CD4-positive, alpha-beta T cell treated with Interleukin-10 for 1 hour (primary cell): ENCODE results near the gene ACKR3.

Experiments
- DNase-seq: peaks from one replicate; pipeline ENCODE4 v3.0.0-alpha.2; 2020

The ACKR3 gene

GRCh38 chr2:236550290-236550689, 19.3 kb upstream of the ACKR3 start:
- no peak for DNase-seq

GRCh38 chr2:236550701-236551465, 18.7 kb upstream of the ACKR3 start:
- no peak for DNase-seq

- no peak for DNase-seq
Measured at GRCh38 chr2:236551471-236552211, 18.0 kb upstream of the ACKR3 start.

- DNase-seq: no peak
Measured at GRCh38 chr2:236552212-236552542, 17.4 kb upstream of the ACKR3 start.

- DNase-seq: no peak
Measured at GRCh38 chr2:236552581-236553363, 16.9 kb upstream of the ACKR3 start.

- no peak for DNase-seq
Measured at GRCh38 chr2:236553522-236553921, 16.1 kb upstream of the ACKR3 start.

- no peak for DNase-seq
Measured at GRCh38 chr2:236554629-236555282, 14.9 kb upstream of the ACKR3 start.

- no peak for DNase-seq
Measured at GRCh38 chr2:236555481-236555880, 14.1 kb upstream of the ACKR3 start.

GRCh38 chr2:236557306-236558030, 12.2 kb upstream of the ACKR3 start:
- no peak for DNase-seq

- DNase-seq: no peak
Measured at GRCh38 chr2:236558036-236558435, 11.6 kb upstream of the ACKR3 start.

- no peak for DNase-seq
Measured at GRCh38 chr2:236558993-236559978, 10.3 kb upstream of the ACKR3 start.

- DNase-seq: no peak
Measured at GRCh38 chr2:236561874-236562273, 7.8 kb upstream of the ACKR3 start.

GRCh38 chr2:236562434-236562833, 7.2 kb upstream of the ACKR3 start:
- DNase-seq: no peak

GRCh38 chr2:236563953-236564352, 5.7 kb upstream of the ACKR3 start:
- no peak for DNase-seq

GRCh38 chr2:236565212-236565611, 4.4 kb upstream of the ACKR3 start:
- no peak for DNase-seq

GRCh38 chr2:236565879-236566402, 3.7 kb upstream of the ACKR3 start:
- no peak for DNase-seq

GRCh38 chr2:236566596-236566995, 3.0 kb upstream of the ACKR3 start:
- DNase-seq: no peak

- peak; percentile 31 for DNase-seq
Measured at GRCh38 chr2:236568068-236568921, 1.3 kb upstream of the ACKR3 start.

GRCh38 chr2:236568922-236569572, 578 bp upstream of the ACKR3 start:
- no peak for DNase-seq
